ENCODE data around the gene MRTFA.
A peak's percentile ranks its signal among the peaks of the same experiment; 100 is the strongest.
"Not testable (repeated sequence)": the region's sequence is repeated elsewhere in the genome, so short reads cannot be mapped to it uniquely, and the experiment has no call there.

Gene MRTFA

GRCh38 chr22:40609216-40609615 lies 27.3 kb downstream of the MRTFA start:
- Histone ChIP-seq H3K9me3 (no peaks in the 10 kb centered on the region), H3K4me3 (no peak overlapping the region), H3K36me3 (replicated peaks) (no peaks in the 10 kb centered on the region), H3K4me1 (peaks cover 50% of the 10 kb centered on the region), H3K27me3 (ENCODE audit: low read depth) (no peaks in the 10 kb centered on the region)
- in situ Hi-C loops (cut with MboI; ENCODE audit: low sequenced_read_pairs) = no loop called here
- no peak for DNase-seq (ENCODE audit: low spot score in 2 of 2)

- Histone ChIP-seq H3K4me1 (peaks cover 56% of the 10 kb centered on the region), H3K4me3 (no peak overlapping the region), H3K27me3 (ENCODE audit: low read depth) (no peaks in the 10 kb centered on the region), H3K36me3 (replicated peaks) (no peaks in the 10 kb centered on the region), H3K9me3 (no peaks in the 10 kb centered on the region)
- peak in 1 of 2 experiments; percentile 54 for DNase-seq (ENCODE audit: low spot score in 2 of 2)
- in situ Hi-C loops (cut with MboI; ENCODE audit: low sequenced_read_pairs) = no loop called here
Observed at GRCh38 chr22:40607506-40607905, 29.0 kb downstream of the MRTFA start.

GRCh38 chr22:40606306-40606705 lies 30.2 kb downstream of the MRTFA start:
- no peaks in the 10 kb centered on the region for H3K27me3 ChIP-seq (ENCODE audit: low read depth)
- in situ Hi-C loops (cut with MboI; ENCODE audit: low sequenced_read_pairs) = no loop called here
- no peaks in the 10 kb centered on the region for H3K9me3 ChIP-seq
- H3K36me3 ChIP-seq (replicated peaks) = no peaks in the 10 kb centered on the region
- DNase-seq (ENCODE audit: low spot score in 2 of 2) = no peak
- H3K4me1 ChIP-seq = peaks cover 60% of the 10 kb centered on the region
- no peak overlapping the region for H3K4me3 ChIP-seq

GRCh38 chr22:40605761-40606160 lies 30.8 kb downstream of the MRTFA start:
- Histone ChIP-seq H3K4me1 (peaks cover 60% of the 10 kb centered on the region), H3K27me3 (ENCODE audit: low read depth) (no peaks in the 10 kb centered on the region), H3K36me3 (replicated peaks) (no peaks in the 10 kb centered on the region), H3K9me3 (no peaks in the 10 kb centered on the region), H3K4me3 (no peak overlapping the region)
- in situ Hi-C loops (cut with MboI; ENCODE audit: low sequenced_read_pairs) = no loop called here
- DNase-seq (ENCODE audit: low spot score in 2 of 2) = peak in 1 of 2 experiments; percentile 41

- H3K4me3 ChIP-seq = no peak overlapping the region
- H3K27me3 ChIP-seq (ENCODE audit: low read depth) = no peaks in the 10 kb centered on the region
- in situ Hi-C loops (cut with MboI; ENCODE audit: low sequenced_read_pairs) = no loop called here
- no peaks in the 10 kb centered on the region for H3K9me3 ChIP-seq
- DNase-seq (ENCODE audit: low spot score in 2 of 2) = peak; percentile 43 to 67
- no peaks in the 10 kb centered on the region for H3K36me3 ChIP-seq (replicated peaks)
- H3K4me1 ChIP-seq = peaks cover 73% of the 10 kb centered on the region
Observed at GRCh38 chr22:40603088-40603605, 33.4 kb downstream of the MRTFA start.

GRCh38 chr22:40602231-40602630 lies 34.3 kb downstream of the MRTFA start:
- H3K4me3 ChIP-seq = no peak overlapping the region
- peaks cover 71% of the 10 kb centered on the region for H3K4me1 ChIP-seq
- no peaks in the 10 kb centered on the region for H3K27me3 ChIP-seq (ENCODE audit: low read depth)
- H3K36me3 ChIP-seq (replicated peaks) = no peaks in the 10 kb centered on the region
- H3K9me3 ChIP-seq = no peaks in the 10 kb centered on the region
- no peak for DNase-seq (ENCODE audit: low spot score in 2 of 2)
- in situ Hi-C loops (cut with MboI; ENCODE audit: low sequenced_read_pairs) = no loop called here

- H3K4me1 ChIP-seq = peaks cover 48% of the 10 kb centered on the region
- H3K36me3 ChIP-seq (replicated peaks) = no peaks in the 10 kb centered on the region
- no peak overlapping the region for H3K4me3 ChIP-seq
- in situ Hi-C loops (cut with MboI; ENCODE audit: low sequenced_read_pairs) = no loop called here
- no peak for DNase-seq (ENCODE audit: low spot score in 2 of 2)
- no peaks in the 10 kb centered on the region for H3K27me3 ChIP-seq (ENCODE audit: low read depth)
- no peaks in the 10 kb centered on the region for H3K9me3 ChIP-seq
Observed at GRCh38 chr22:40599731-40600130, 36.8 kb downstream of the MRTFA start.

- H3K4me1 ChIP-seq = peaks cover 56% of the 10 kb centered on the region
- H3K4me3 ChIP-seq; H3K27me3 ChIP-seq (ENCODE audit: low read depth); DNase-seq (ENCODE audit: low spot score in 2 of 2); in situ Hi-C loops (cut with MboI; ENCODE audit: low sequenced_read_pairs); H3K36me3 ChIP-seq (replicated peaks); H3K9me3 ChIP-seq: not testable (repeated sequence)
Observed at GRCh38 chr22:40598712-40599111, 37.8 kb downstream of the MRTFA start.

- no peak for DNase-seq (ENCODE audit: low spot score in 2 of 2)
- Histone ChIP-seq H3K9me3 (no peaks in the 10 kb centered on the region), H3K27me3 (ENCODE audit: low read depth) (no peaks in the 10 kb centered on the region), H3K36me3 (replicated peaks) (no peaks in the 10 kb centered on the region), H3K4me1 (peaks cover 56% of the 10 kb centered on the region), H3K4me3 (no peak overlapping the region)
- in situ Hi-C loops (cut with MboI; ENCODE audit: low sequenced_read_pairs) = no loop called here
Observed at GRCh38 chr22:40597526-40598430, 38.7 kb downstream of the MRTFA start.

GRCh38 chr22:40595497-40596234 lies 40.9 kb downstream of the MRTFA start:
- no peak for DNase-seq (ENCODE audit: low spot score in 2 of 2)
- in situ Hi-C loops (cut with MboI; ENCODE audit: low sequenced_read_pairs) = no loop called here
- Histone ChIP-seq H3K27me3 (ENCODE audit: low read depth) (no peaks in the 10 kb centered on the region), H3K9me3 (no peaks in the 10 kb centered on the region), H3K4me1 (peaks cover 57% of the 10 kb centered on the region), H3K4me3 (no peak overlapping the region), H3K36me3 (replicated peaks) (no peaks in the 10 kb centered on the region)

GRCh38 chr22:40594924-40595323 lies 41.6 kb downstream of the MRTFA start:
- no peaks in the 10 kb centered on the region for H3K9me3 ChIP-seq
- no peaks in the 10 kb centered on the region for H3K27me3 ChIP-seq (ENCODE audit: low read depth)
- in situ Hi-C loops (cut with MboI; ENCODE audit: low sequenced_read_pairs) = no loop called here
- H3K4me1 ChIP-seq = peaks cover 53% of the 10 kb centered on the region
- DNase-seq (ENCODE audit: low spot score in 2 of 2) = no peak
- no peak overlapping the region for H3K4me3 ChIP-seq
- no peaks in the 10 kb centered on the region for H3K36me3 ChIP-seq (replicated peaks)

- Histone ChIP-seq H3K4me3 (no peak overlapping the region), H3K4me1 (peaks cover 49% of the 10 kb centered on the region), H3K27me3 (ENCODE audit: low read depth) (no peaks in the 10 kb centered on the region), H3K9me3 (no peaks in the 10 kb centered on the region), H3K36me3 (replicated peaks) (no peaks in the 10 kb centered on the region)
- no peak for DNase-seq (ENCODE audit: low spot score in 2 of 2)
- in situ Hi-C loops (cut with MboI; ENCODE audit: low sequenced_read_pairs) = no loop called here
Observed at GRCh38 chr22:40594346-40594745, 42.2 kb downstream of the MRTFA start.

GRCh38 chr22:40593460-40594273 lies 42.9 kb downstream of the MRTFA start:
- peak in 1 of 2 experiments; percentile 72 for DNase-seq (ENCODE audit: low spot score in 2 of 2)
- Histone ChIP-seq H3K27me3 (ENCODE audit: low read depth) (no peaks in the 10 kb centered on the region), H3K4me3 (no peak overlapping the region)

More at GRCh38 chr22:40593460-40594273, 42.9 kb downstream of the MRTFA start:
- in situ Hi-C loops (cut with MboI; ENCODE audit: low sequenced_read_pairs) = no loop called here
- peaks cover 51% of the 10 kb centered on the region for H3K4me1 ChIP-seq
- H3K36me3 ChIP-seq (replicated peaks) = no peaks in the 10 kb centered on the region
- H3K9me3 ChIP-seq = no peaks in the 10 kb centered on the region

Measured in HAP-1 (cell line).